Right atrium auricular region (tissue), 2 donors: Measurements from ENCODE around the gene CTDSPL. TPM values are rescaled to one million over a fixed set of nuclear protein-coding genes. Genes with fewer than 3 reads are reported as not detected.

Source experiments
- DNase-seq: peaks from one replicate; pipeline ENCODE4 v3.0.0-alpha.2; 2019; ENCODE audit warnings: low spot score
- H3K27ac ChIP-seq, 2 donors: fragments of 200-600 bp; sonication (generic); 1 replicate in 1 of 2; 2 replicates in 1 of 2; pipeline ENCODE4 v1.5.1; 2016 to 2019
- H3K27me3 ChIP-seq, 2 donors: fragments of 200-600 bp; sonication (generic); one replicate each; pipeline versions ENCODE4 v1.5.1 to v1.6.0; 2017 to 2019
- H3K36me3 ChIP-seq: fragments of 200-600 bp; sonication (generic); one replicate; pipeline ENCODE4 v1.5.1; 2016
- H3K4me1 ChIP-seq, 2 donors: fragments of 200-600 bp; sonication (generic); one replicate each; pipeline versions ENCODE4 v1.5.1 to v1.6.0; 2017 to 2019
- H3K4me3 ChIP-seq, 2 donors: fragments of 200-600 bp; sonication (generic); 1 replicate in 1 of 2; 2 replicates in 1 of 2; pipeline ENCODE4 v1.5.1; 2017 to 2019; ENCODE audit warnings: mild to moderate bottlenecking in 1 of 2, moderate library complexity in 1 of 2
- H3K9me3 ChIP-seq, 2 donors: fragments of 200-600 bp; sonication (generic); one replicate each; pipeline ENCODE4 v1.5.1; 2019
- total RNA-seq, 2 donors: library from RNA; depleted of rRNA; stranded (reverse); fragments of >200 nt; gene quantifications; one replicate each; pipeline ENCODE4 v1.1.0, GENCODE V29; 2016
- TF ChIP-seq, protein P1 (sequence below), 2 donors: fragments of 200-600 bp; sonication (generic); IDR thresholded peaks; one replicate each; pipeline ENCODE4 v1.5.1; 2019; ENCODE audit warnings: antibody characterized with exemption in 2 of 2

Gene CTDSPL
- total RNA-seq, 2 donors from 2014 or later = 35.1 to 58.4 TPM

DNA sequence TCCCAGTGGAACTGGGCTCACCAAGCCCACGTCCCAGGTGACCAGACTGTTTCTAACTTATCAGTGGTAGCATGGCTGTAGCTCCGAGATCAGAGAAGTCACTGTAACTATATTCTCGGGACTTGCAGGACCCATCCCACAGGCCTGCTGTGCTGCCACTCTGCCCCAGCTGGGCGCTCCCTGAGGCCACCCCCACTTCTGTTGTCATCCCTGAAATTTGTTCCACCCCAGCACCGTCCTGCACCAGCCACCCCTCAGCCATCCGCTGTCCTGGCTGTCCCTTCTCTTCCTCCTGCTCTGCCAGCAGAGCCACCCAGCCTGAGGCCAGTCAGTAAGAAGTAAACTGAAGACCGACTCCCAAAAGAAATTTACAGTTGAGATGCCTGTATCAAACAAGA lies 95.9 kb downstream of the CTDSPL start:
- H3K27me3 ChIP-seq = no peaks in the 10 kb centered on the region
- peaks cover 6% of the 10 kb centered on the region for H3K36me3 ChIP-seq
- peak overlapping the region; percentile 55 to 69 for H3K27ac ChIP-seq
- H3K4me1 ChIP-seq = peaks cover 0 to 44% of the 10 kb centered on the region in 2 donors
- TF ChIP-seq, protein P1, sequence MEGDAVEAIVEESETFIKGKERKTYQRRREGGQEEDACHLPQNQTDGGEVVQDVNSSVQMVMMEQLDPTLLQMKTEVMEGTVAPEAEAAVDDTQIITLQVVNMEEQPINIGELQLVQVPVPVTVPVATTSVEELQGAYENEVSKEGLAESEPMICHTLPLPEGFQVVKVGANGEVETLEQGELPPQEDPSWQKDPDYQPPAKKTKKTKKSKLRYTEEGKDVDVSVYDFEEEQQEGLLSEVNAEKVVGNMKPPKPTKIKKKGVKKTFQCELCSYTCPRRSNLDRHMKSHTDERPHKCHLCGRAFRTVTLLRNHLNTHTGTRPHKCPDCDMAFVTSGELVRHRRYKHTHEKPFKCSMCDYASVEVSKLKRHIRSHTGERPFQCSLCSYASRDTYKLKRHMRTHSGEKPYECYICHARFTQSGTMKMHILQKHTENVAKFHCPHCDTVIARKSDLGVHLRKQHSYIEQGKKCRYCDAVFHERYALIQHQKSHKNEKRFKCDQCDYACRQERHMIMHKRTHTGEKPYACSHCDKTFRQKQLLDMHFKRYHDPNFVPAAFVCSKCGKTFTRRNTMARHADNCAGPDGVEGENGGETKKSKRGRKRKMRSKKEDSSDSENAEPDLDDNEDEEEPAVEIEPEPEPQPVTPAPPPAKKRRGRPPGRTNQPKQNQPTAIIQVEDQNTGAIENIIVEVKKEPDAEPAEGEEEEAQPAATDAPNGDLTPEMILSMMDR (IDR thresholded peaks at IDR 0.05) = no peak
- H3K4me3 ChIP-seq = no peak overlapping the region
- no peaks in the 10 kb centered on the region for H3K9me3 ChIP-seq
- DNase-seq = no peak

DNA sequence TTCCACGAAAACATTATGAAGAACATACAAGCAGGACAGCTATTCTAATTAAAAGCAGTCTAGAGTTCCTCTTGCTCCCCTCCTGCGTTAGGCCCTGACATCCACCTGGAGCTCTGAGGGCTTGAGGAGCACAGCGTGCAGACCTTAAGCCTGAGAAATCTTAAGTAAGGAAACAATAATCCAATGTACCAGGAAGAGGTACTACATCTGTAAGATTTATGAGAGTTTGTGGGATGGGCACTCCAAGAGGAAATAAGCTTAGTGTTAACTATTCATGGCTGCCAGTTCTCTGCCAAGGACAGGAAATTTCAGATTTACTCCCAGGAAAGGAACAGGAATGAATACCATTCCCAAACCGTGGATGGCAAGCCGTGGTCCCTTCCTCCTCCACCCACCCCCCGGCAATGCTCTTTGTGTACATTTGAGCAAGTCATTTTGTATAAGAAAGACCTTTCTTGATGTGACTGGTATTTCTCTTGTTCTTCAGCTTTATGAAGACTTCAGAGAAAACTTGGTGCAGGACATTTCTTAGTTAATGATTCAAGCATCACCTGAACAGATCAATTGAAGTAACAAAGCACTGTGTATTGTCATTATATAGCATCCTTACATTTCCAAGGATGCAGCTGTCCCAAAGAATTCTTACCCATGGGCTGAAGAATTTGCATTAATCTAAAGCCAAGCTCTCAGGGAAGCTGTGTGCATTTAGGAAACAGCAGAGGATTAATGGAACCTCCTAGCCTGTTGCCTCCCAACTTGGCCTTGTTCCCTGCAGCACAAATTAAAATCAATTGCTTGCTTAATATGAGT lies 100.1 kb downstream of the CTDSPL start:
- Histone ChIP-seq H3K27ac (no peak overlapping the region), H3K4me3 (no peak overlapping the region)

DNA sequence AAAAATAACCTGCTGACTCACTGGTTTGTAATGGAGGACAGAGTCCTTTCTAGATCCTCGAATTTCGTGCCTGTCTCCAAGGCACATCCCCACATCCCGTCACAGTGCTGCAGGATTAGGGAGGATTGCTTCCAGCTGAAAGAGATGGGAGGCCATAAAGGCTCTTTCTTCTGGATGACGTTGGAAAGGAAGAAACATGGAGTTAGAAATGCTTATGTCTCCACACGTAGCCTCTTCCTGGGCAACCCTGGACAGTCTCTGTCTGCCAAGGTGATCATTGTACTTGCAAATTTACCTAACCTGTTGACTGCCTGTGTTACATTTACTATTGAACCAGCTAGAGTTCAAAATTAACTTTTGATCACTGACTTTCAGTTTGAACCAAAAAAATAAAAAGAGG lies 101.3 kb downstream of the CTDSPL start:
- H3K27ac ChIP-seq = no peak overlapping the region
- H3K27me3 ChIP-seq = no peaks in the 10 kb centered on the region
- DNase-seq = no peak
- H3K4me3 ChIP-seq = no peak overlapping the region
- H3K9me3 ChIP-seq = no peaks in the 10 kb centered on the region
- TF ChIP-seq, protein P1 (IDR thresholded peaks at IDR 0.05) = no peak
- peaks cover 0 to 16% of the 10 kb centered on the region in 2 donors for H3K4me1 ChIP-seq
- H3K36me3 ChIP-seq = no peaks in the 10 kb centered on the region

More for the DNA sequence above, 100.1 kb downstream of the CTDSPL start:
- no peak for DNase-seq
- TF ChIP-seq, protein P1 (IDR thresholded peaks at IDR 0.05) = no peak
- H3K36me3 ChIP-seq = no peaks in the 10 kb centered on the region
- no peaks in the 10 kb centered on the region for H3K27me3 ChIP-seq
- H3K4me1 ChIP-seq = peaks cover 0 to 23% of the 10 kb centered on the region in 2 donors
- H3K9me3 ChIP-seq = no peaks in the 10 kb centered on the region

DNA sequence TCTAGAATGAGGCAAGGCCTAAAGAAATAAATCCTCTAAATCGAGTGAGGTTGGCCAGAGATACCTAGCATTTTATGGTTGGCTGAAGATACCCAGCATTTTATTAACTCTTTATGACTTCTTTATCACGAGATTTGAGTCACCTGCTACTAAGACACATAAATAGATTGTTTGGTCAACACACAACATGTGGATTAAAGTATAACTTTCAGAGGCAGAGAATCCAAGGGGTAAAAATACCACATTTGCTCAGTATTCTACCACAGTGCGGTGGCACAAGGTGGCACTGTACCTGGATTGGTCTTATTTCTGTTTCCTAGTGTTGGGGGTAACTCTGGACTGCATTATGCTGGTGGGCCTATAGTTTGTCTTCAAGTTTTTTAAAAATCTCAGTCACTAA lies 102.0 kb downstream of the CTDSPL start:
- Histone ChIP-seq H3K27ac (no peak overlapping the region), H3K9me3 (no peaks in the 10 kb centered on the region), H3K4me1 (peaks cover 0 to 21% of the 10 kb centered on the region in 2 donors), H3K27me3 (no peaks in the 10 kb centered on the region), H3K36me3 (no peaks in the 10 kb centered on the region), H3K4me3 (no peak overlapping the region)
- DNase-seq = no peak
- TF ChIP-seq, protein P1 (IDR thresholded peaks at IDR 0.05) = no peak

DNA sequence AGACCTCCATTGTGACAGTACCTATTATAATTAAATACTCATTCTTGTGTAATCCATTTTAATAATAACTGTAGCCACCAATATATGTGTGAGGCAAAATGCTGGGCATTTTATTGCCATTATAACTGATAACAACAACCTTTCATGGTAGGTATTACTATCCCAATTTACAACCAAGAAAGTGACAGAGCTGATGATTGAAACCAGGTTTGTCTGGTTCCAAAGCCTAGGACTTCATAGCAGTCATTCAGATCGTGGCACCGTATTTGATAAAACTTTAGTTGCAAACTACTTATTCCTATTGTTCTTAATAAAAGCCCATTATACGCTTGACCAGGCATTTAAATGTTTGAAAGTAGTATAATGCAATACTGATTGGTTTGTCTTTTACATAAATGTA lies 102.5 kb downstream of the CTDSPL start:
- TF ChIP-seq, protein P1 (IDR thresholded peaks at IDR 0.05) = no peak
- no peak for DNase-seq
- Histone ChIP-seq H3K9me3 (no peaks in the 10 kb centered on the region), H3K27me3 (no peaks in the 10 kb centered on the region), H3K36me3 (no peaks in the 10 kb centered on the region), H3K27ac (no peak overlapping the region), H3K4me1 (peaks cover 0 to 26% of the 10 kb centered on the region in 2 donors), H3K4me3 (no peak overlapping the region)
